ENCODE measurements around the gene MOB1A. TPM values are rescaled to one million over a fixed set of nuclear protein-coding genes. Genes with fewer than 3 reads are reported as not detected.
"Not testable (repeated sequence)": the region's sequence is repeated elsewhere in the genome, so short reads cannot be mapped to it uniquely, and the experiment has no call there.

The MOB1A gene
- total and polyA plus RNA-seq, 2 donors from 2014 or later: 36.2 to 117 TPM

- Histone ChIP-seq H3K36me3 (ENCODE audit: control insufficient read depth in 2 of 3, insufficient read depth in 3 of 3, low read length in 3 of 3) (no peaks in the 10 kb centered on the region), H3K4me3 (ENCODE audit: low read length in 3 of 3) (no peak overlapping the region), H3K27me3 (ENCODE audit: control insufficient read depth, insufficient read depth, low read length) (no peaks in the 10 kb centered on the region), H3K9me3 (ENCODE audit: control insufficient read depth in 2 of 3, insufficient read depth in 1 of 3, low read length in 3 of 3) (no peaks in the 10 kb centered on the region), H3K4me1 (ENCODE audit: control insufficient read depth in 2 of 3, insufficient read depth in 2 of 3, low read depth in 1 of 3, low read length in 3 of 3) (no peaks in the 10 kb centered on the region), H3K9ac (ENCODE audit: low read length in 3 of 3) (no peak overlapping the region), H3K27ac (ENCODE audit: low read depth in 2 of 2, low read length in 2 of 2) (no peak overlapping the region)
- intact Hi-C loops (cut with DNase I): no loop called here
- FAIRE-seq: no peak
- no peak for DNase-seq
- TF ChIP-seq CTCF (IDR thresholded peaks at IDR 0.05; ENCODE audit: borderline replicate concordance, extremely low read depth, insufficient read depth): no peak
Observed at GRCh38 chr2:74219846-74220486, 41.3 kb upstream of the MOB1A start.

- FAIRE-seq: no peak
- Histone ChIP-seq H3K4me3 (ENCODE audit: low read length in 3 of 3) (no peak overlapping the region), H3K36me3 (ENCODE audit: control insufficient read depth in 2 of 3, insufficient read depth in 3 of 3, low read length in 3 of 3) (no peaks in the 10 kb centered on the region), H3K27ac (ENCODE audit: low read depth in 2 of 2, low read length in 2 of 2) (no peak overlapping the region), H3K27me3 (ENCODE audit: control insufficient read depth, insufficient read depth, low read length) (no peaks in the 10 kb centered on the region), H3K4me1 (ENCODE audit: control insufficient read depth in 2 of 3, insufficient read depth in 2 of 3, low read depth in 1 of 3, low read length in 3 of 3) (no peaks in the 10 kb centered on the region), H3K9ac (ENCODE audit: low read length in 3 of 3) (no peak overlapping the region), H3K9me3 (ENCODE audit: control insufficient read depth in 2 of 3, insufficient read depth in 1 of 3, low read length in 3 of 3) (no peaks in the 10 kb centered on the region)
- no peak for DNase-seq
- intact Hi-C loops (cut with DNase I): no loop called here
- no peak for TF ChIP-seq CTCF (IDR thresholded peaks at IDR 0.05; ENCODE audit: borderline replicate concordance, extremely low read depth, insufficient read depth)
Observed at GRCh38 chr2:74216642-74217041, 38.0 kb upstream of the MOB1A start.

GRCh38 chr2:74215771-74216170, 37.1 kb upstream of the MOB1A start:
- DNase-seq; FAIRE-seq; H3K27ac ChIP-seq (ENCODE audit: low read depth in 2 of 2, low read length in 2 of 2); H3K9ac ChIP-seq (ENCODE audit: low read length in 3 of 3); H3K4me3 ChIP-seq (ENCODE audit: low read length in 3 of 3); H3K27me3 ChIP-seq (ENCODE audit: control insufficient read depth, insufficient read depth, low read length); H3K4me1 ChIP-seq (ENCODE audit: control insufficient read depth in 2 of 3, insufficient read depth in 2 of 3, low read depth in 1 of 3, low read length in 3 of 3); intact Hi-C loops (cut with DNase I); H3K36me3 ChIP-seq (ENCODE audit: control insufficient read depth in 2 of 3, insufficient read depth in 3 of 3, low read length in 3 of 3); H3K9me3 ChIP-seq (ENCODE audit: control insufficient read depth in 2 of 3, insufficient read depth in 1 of 3, low read length in 3 of 3): not testable (repeated sequence)

GRCh38 chr2:74212702-74213410, 34.2 kb upstream of the MOB1A start:
- no peak overlapping the region for H3K4me3 ChIP-seq (ENCODE audit: low read length in 3 of 3)
- H3K9me3 ChIP-seq (ENCODE audit: control insufficient read depth in 2 of 3, insufficient read depth in 1 of 3, low read length in 3 of 3): no peaks in the 10 kb centered on the region
- H3K27me3 ChIP-seq (ENCODE audit: control insufficient read depth, insufficient read depth, low read length): no peaks in the 10 kb centered on the region
- no peak overlapping the region for H3K9ac ChIP-seq (ENCODE audit: low read length in 3 of 3)
- no peak for TF ChIP-seq CTCF (IDR thresholded peaks at IDR 0.05; ENCODE audit: borderline replicate concordance, extremely low read depth, insufficient read depth)
- no peak for FAIRE-seq
- DNase-seq: no peak
- intact Hi-C loops (cut with DNase I): no loop called here
- no peaks in the 10 kb centered on the region for H3K36me3 ChIP-seq (ENCODE audit: control insufficient read depth in 2 of 3, insufficient read depth in 3 of 3, low read length in 3 of 3)
- H3K27ac ChIP-seq (ENCODE audit: low read depth in 2 of 2, low read length in 2 of 2): no peak overlapping the region
- H3K4me1 ChIP-seq (ENCODE audit: control insufficient read depth in 2 of 3, insufficient read depth in 2 of 3, low read depth in 1 of 3, low read length in 3 of 3): no peaks in the 10 kb centered on the region

Data from kidney (tissue), 14 donors.